GM12865 (cell line): Measurements from ENCODE around the gene AGTPBP1.
"Not testable (repeated sequence)": the region's sequence is repeated elsewhere in the genome, so short reads cannot be mapped to it uniquely, and the experiment has no call there.

ENCODE experiments used
- DNase-seq: peaks from one replicate; pipeline ENCODE4 v3.0.0; 2010; ENCODE audit warnings: low read depth
- H3K4me3 ChIP-seq: 2 replicates; pipeline ENCODE4 v1.5.1; 2011; ENCODE audit warnings: mild to moderate bottlenecking, low read depth, low read length, control low read depth
- TF ChIP-seq, protein P1 (sequence below): IDR thresholded peaks from 2 replicates; pipeline ENCODE4 v1.5.1; 2011; ENCODE audit warnings: low read length, control low read depth, low read depth, inconsistent platforms; ENCODE audit not compliant: insufficient read depth; ENCODE audit errors: missing control alignments

The AGTPBP1 gene

DNA sequence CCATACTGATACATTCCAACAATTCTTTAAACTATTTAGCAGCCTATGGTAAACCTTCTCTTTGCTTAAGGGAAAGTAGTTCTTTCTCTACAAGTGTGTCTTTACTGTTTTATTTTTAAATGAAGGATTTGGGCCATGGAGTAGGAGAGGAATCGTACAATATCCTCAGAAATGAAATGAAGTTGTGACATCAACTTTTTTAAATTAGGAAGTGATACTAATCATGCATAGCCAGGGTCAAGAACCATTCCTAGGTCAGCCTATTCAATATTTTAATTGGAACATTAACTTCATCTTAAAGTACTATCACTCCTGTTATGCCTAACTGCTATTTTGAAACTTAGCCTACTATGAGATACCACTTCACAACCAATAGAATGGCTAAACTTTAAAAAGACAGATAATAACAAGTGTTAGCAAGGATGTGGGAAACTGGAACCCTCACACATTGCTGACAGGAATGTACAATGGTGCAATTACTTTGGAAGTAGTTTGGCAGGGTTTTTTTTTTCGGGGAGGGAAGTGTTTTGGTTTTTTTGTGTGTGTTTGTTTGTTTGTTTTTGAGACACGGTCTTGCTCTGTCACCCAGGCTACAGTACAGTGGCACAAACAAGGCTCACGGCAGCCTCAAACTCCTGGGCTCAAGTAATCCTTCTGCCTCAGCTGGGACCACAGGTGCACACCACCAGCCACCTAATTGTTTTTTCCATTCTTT is 10.7 kb downstream of the AGTPBP1 start:
- TF ChIP-seq, protein P1, sequence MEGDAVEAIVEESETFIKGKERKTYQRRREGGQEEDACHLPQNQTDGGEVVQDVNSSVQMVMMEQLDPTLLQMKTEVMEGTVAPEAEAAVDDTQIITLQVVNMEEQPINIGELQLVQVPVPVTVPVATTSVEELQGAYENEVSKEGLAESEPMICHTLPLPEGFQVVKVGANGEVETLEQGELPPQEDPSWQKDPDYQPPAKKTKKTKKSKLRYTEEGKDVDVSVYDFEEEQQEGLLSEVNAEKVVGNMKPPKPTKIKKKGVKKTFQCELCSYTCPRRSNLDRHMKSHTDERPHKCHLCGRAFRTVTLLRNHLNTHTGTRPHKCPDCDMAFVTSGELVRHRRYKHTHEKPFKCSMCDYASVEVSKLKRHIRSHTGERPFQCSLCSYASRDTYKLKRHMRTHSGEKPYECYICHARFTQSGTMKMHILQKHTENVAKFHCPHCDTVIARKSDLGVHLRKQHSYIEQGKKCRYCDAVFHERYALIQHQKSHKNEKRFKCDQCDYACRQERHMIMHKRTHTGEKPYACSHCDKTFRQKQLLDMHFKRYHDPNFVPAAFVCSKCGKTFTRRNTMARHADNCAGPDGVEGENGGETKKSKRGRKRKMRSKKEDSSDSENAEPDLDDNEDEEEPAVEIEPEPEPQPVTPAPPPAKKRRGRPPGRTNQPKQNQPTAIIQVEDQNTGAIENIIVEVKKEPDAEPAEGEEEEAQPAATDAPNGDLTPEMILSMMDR: no peak
- no peak for DNase-seq
- no peak overlapping the region for H3K4me3 ChIP-seq

DNA sequence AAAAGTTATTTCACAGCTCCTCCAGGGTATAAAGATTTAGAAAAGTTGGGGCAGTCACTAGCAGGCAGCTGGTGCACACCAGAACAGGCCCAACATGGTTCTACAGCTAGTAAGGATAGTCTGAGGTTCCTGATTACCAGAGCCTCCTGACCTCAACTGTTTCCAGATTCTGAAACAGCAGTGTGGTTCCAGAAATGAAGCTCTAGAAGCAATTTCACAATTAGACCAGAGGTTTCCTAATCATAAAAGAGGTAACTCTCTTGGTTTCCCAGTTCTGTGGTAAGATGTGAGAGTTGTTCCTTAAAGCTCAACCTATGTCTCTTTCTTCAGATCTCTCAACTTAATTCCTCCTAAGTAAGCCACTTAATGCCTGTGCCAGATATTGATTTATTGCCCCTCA is 11.9 kb downstream of the AGTPBP1 start:
- TF ChIP-seq, protein P1: no peak
- DNase-seq: peak; percentile 30
- no peak overlapping the region for H3K4me3 ChIP-seq

DNA sequence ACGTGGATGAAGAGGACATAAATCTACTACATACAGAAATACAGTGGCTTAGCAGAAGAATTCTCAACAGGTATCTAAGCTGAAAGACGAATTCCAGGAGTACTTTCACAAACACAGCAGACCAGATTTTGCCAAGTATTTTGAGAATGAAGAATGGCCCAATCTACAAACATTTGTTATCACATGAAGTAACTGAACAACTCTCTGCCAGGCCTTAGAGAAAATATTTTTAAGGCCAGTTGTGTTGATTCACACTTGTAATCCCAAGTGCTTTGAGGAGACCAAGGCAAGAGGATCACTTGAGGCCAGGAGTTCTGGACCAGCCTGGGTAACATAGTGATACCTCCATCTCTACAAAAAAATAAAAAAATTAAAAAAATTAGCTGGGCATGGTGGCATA is 14.3 kb downstream of the AGTPBP1 start:
- H3K4me3 ChIP-seq: no peak overlapping the region
- DNase-seq: no peak
- TF ChIP-seq, protein P1: no peak

DNA sequence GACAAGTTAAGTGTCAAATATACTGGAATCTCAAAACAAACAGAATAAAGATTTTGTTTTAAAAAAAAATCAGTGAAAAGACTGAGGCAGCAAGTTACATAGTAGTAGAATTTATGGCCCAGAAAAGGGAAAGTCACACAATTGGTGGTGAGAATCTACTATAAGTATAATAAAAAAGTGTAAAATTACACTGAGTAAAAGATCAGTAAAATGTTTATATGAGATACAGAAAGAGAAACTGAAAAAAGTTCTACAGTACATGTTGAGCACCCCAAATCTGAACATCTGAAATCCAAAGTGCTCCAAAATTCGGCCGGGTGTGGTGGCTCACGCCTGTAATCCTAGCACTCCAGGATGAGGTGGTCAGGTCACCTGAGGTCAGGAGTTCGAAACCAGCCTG is 15.0 kb downstream of the AGTPBP1 start:
- H3K4me3 ChIP-seq: no peak overlapping the region
- DNase-seq: no peak
- TF ChIP-seq, protein P1: no peak

DNA sequence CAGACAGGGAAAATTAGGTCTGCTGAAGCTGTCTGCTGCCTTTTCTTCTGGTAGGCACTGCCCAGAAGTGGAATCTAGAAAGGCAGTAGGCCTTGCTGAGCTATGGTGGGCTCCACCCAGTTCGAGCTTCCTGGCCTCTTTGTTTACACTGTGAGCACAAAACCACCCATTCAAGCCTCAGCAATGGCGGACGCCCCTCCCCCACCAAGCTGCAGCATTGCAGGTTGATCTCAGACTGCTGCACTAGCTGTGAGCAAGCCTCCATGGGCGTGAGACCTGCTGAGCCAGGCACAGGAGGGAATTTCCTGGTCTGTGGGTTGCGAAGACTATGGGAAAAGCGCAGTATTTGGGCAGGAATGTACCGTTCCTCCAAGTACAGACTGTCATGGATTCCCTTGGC is 18.5 kb downstream of the AGTPBP1 start:
- TF ChIP-seq, protein P1: no peak
- no peak for DNase-seq

DNA sequence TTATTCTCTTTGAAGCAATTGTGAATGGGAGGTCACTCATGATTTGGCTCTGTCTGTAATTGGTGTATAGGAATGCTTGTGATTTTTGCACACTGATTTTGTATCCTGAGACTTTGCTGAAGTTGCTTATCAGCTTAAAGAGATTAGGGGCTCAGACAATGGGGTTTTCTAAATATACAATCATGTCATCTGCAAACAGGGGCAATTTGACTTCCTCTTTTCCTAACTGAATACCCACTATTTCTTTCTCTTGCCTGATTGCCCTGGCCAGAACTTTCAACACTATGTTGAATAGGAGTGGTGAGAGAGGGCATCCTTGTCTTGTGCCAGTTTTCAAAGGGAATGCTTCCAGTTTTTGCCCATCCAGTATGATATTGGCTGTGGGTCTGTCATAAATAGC is 22.3 kb downstream of the AGTPBP1 start:
- DNase-seq, H3K4me3 ChIP-seq: not testable (repeated sequence)

More for the DNA sequence above, 18.5 kb downstream of the AGTPBP1 start:
- H3K4me3 ChIP-seq: no peak overlapping the region

DNA sequence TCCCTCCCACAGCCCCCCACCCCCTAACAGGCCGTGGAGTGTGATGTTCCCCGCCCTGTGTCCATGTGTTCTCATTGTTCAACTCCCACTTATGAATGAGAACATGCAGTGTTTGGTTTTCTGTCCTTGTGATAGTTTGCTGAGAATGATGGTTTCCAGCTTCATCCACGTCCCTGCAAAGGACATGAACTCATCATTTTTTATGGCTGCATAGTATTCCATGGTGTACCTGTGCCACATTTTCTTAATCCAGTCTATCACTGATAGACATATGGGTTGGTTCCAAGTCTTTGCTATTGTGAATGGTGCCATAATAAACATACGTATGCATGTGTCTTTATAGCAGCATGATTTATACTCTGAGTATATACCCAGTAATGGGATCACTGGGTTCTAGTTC is 23.9 kb downstream of the AGTPBP1 start:
- H3K4me3 ChIP-seq, DNase-seq: not testable (repeated sequence)

DNA sequence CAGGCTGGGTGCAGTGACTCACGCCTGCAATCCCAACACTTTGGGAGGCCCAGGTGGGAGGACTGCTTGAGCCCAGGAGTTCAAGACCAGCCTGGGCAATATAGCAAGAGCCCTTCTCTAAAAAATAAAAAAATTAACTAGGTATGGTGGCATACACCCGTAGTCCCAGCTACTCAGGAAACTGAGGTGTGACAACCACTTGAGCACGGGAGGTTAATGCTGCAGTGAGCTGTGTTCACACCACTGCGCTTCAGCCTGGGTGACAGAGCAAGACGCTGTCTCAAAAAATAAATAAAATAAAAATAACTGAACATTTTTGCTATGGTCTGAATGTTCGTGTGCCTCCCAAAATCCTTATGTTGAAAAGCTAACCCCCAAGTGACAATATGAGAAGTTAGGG is 24.5 kb downstream of the AGTPBP1 start:
- TF ChIP-seq, protein P1: no peak
- no peak overlapping the region for H3K4me3 ChIP-seq
- no peak for DNase-seq
